H1 (cell line): ENCODE data around the gene STRADB. TPM values are rescaled to one million over a fixed set of nuclear protein-coding genes. Genes with fewer than 3 reads are reported as not detected.

Experiments used
- CBX5 ChIP-seq: fragments of 300-800, 300-1000 bp; sonication (generic); IDR thresholded peaks from 2 replicates; pipeline ENCODE4 v1.7.1; 2016; ENCODE audit warnings: antibody characterized with exemption, low read length, low read depth
- CHD1 ChIP-seq: IDR thresholded peaks from 2 replicates; pipeline ENCODE4 v1.6.1; 2012; ENCODE audit warnings: low read depth, low read length, improper control_type of control experiment
- RNF2 ChIP-seq: fragments of 200-900, 300-1000 bp; sonication (generic); IDR thresholded peaks from 2 replicates; pipeline ENCODE4 v1.7.1; 2016; ENCODE audit warnings: borderline replicate concordance, low read depth, mild to moderate bottlenecking, antibody characterized with exemption, low read length; ENCODE audit not compliant: poor library complexity, severe bottlenecking; ENCODE audit errors: missing control alignments
- SIX5 ChIP-seq: IDR thresholded peaks from 2 replicates; pipeline ENCODE4 v1.6.1; 2011; ENCODE audit warnings: mild to moderate bottlenecking, low read depth, low read length
- SRF ChIP-seq: IDR thresholded peaks from 2 replicates; pipeline ENCODE4 v1.6.1; 2011; ENCODE audit warnings: mild to moderate bottlenecking, low read depth, low read length, moderate library complexity
- polyA plus RNA-seq, 7 experiments: library from polyadenylated mRNA; depleted of rRNA in 3 of 7; stranded (reverse) in 5 of 7; unstranded in 2 of 7; fragments of >200 nt in 5 of 7; fragments of 200-250 nt in 2 of 7; gene quantifications; 1 replicate in 5 of 7; 2 replicates in 1 of 7; 4 replicates in 1 of 7; pipeline versions ENCODE4 v1.2.1 to v1.2.3, GENCODE V29; 2011 to 2013; ENCODE audit warnings: missing spikeins in 2 of 7, mixed read lengths in 2 of 7
- total RNA-seq: library from RNA; stranded (reverse); fragmentation: NEBNext Ultra II Directional; extraction: Animal tissue kit (Norgen Biotek cat#: 25700); gene quantifications from 2 replicates; pipeline ENCODE4 v1.2.1, GENCODE V29; 2021
- TF ChIP-seq, protein P1 (sequence below): IDR thresholded peaks from 2 replicates; pipeline ENCODE4 v1.6.1; 2012; ENCODE audit warnings: low read length, inconsistent platforms

Gene STRADB
- total and polyA plus RNA-seq, 2 of the 8 experiments (the other 6 are each of a cell fraction or from before 2014, with no cell fraction given): 20.9 to 34.9 TPM

DNA sequence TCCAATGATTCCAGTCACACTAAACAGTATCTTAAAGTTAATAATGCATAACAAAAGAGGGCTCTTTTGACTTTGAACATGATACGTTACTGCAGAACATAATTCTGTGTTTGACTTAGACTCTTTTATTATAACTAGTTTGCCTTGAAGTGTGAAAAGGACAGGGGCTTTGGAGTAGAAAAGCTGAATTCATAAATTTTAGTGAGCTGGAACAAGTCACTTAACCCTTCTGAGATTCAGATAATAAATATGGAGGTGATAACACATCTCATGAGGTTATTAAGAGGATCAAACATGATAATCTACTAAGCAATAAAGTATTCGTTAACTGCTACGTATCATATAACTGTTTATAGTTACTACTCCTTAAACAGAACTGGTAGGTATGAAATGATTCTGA is 49.7 kb upstream of the STRADB start (continued):
- TF ChIP-seq SRF: no peak
- no peak for TF ChIP-seq SIX5
- TF ChIP-seq, protein P1, sequence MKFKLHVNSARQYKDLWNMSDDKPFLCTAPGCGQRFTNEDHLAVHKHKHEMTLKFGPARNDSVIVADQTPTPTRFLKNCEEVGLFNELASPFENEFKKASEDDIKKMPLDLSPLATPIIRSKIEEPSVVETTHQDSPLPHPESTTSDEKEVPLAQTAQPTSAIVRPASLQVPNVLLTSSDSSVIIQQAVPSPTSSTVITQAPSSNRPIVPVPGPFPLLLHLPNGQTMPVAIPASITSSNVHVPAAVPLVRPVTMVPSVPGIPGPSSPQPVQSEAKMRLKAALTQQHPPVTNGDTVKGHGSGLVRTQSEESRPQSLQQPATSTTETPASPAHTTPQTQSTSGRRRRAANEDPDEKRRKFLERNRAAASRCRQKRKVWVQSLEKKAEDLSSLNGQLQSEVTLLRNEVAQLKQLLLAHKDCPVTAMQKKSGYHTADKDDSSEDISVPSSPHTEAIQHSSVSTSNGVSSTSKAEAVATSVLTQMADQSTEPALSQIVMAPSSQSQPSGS: no peak
- TF ChIP-seq CBX5: no peak
- TF ChIP-seq CHD1: no peak
- TF ChIP-seq RNF2: no peak
